ENCODE results near the gene GNAL. TPM values are rescaled to one million over a fixed set of nuclear protein-coding genes. Genes with fewer than 3 reads are reported as not detected.
"Not testable (repeated sequence)": the region's sequence is repeated elsewhere in the genome, so short reads cannot be mapped to it uniquely, and the experiment has no call there.

Gene GNAL
- total RNA-seq, 1 donor from 2014 or later, result 5.6 TPM

DNA sequence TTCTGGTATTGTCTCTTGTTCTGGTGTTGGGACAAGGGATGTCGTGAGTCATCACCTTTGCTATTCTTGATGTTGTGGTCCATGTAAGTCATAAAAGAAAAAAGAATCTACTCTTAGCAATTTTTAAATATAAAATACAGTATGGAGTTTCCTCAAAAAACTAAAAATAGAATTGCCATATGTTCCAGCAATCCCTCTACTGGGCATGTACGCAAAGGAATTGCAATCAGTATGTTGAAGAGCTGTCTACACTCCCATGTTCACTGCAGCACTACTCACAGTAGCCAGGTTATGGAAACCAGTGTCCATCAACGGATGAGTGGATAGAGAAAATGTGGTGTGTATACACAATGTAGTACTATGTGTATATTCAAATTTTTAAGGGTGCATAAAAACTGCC lies 10.9 kb upstream of the GNAL start:
- Histone ChIP-seq H3K4me3 (no peak overlapping the region), H3K4me1 (no peaks in the 10 kb centered on the region), H3K27me3 (ENCODE audit: low read depth) (peaks cover 10% of the 10 kb centered on the region), H3K27ac (no peak overlapping the region), H3K36me3 (no peaks in the 10 kb centered on the region), H3K9me3 (no peaks in the 10 kb centered on the region)
- TF ChIP-seq, protein P1, sequence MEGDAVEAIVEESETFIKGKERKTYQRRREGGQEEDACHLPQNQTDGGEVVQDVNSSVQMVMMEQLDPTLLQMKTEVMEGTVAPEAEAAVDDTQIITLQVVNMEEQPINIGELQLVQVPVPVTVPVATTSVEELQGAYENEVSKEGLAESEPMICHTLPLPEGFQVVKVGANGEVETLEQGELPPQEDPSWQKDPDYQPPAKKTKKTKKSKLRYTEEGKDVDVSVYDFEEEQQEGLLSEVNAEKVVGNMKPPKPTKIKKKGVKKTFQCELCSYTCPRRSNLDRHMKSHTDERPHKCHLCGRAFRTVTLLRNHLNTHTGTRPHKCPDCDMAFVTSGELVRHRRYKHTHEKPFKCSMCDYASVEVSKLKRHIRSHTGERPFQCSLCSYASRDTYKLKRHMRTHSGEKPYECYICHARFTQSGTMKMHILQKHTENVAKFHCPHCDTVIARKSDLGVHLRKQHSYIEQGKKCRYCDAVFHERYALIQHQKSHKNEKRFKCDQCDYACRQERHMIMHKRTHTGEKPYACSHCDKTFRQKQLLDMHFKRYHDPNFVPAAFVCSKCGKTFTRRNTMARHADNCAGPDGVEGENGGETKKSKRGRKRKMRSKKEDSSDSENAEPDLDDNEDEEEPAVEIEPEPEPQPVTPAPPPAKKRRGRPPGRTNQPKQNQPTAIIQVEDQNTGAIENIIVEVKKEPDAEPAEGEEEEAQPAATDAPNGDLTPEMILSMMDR (IDR thresholded peaks at IDR 0.05), result no peak
- ATAC-seq (no peak), DNase-seq (no peak)
- intact Hi-C loops (cut with DNase I), result no loop called here

DNA sequence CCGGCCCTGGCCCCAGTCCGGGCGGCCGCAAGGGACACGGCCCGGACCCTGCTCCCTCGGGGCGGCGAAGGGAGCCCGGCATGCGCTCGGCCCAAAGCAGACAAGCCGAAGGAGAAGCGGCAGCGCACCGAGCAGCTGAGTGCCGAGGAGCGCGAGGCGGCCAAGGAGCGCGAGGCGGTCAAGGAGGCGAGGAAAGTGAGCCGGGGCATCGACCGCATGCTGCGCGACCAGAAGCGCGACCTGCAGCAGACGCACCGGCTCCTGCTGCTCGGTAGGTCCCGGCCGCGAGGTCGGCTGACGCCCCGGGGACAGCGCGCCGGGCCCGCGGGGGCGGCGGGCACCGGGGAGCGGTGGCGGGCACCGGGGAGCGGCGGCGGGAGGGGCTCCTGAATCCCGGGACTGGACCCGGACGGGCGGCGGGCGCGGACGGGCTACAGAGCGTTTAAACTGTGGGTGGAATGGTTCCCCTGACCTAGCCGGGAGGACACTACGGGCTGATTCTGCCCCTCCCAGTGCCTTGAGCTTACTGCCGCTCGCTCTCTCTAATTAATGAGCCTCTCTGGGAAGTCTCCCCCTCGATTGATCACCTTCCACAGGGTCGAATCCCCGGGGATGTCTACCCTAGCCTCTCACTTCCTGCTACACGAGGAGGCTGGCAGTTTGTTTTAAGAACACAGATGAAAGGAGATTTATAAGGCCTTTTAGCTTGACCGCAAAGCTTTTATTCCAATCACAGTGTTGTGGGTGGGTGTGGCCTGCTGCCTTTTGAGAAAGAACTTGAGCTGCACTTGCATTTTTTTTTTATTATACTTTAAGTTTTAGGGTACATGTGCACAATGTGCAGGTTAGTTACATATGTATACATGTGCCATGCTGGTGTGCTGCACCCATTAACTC lies 853 bp downstream of the GNAL start:
- no peaks in the 10 kb centered on the region for H3K36me3 ChIP-seq
- H3K27me3 ChIP-seq (ENCODE audit: low read depth), result peaks cover 18% of the 10 kb centered on the region
- no peaks in the 10 kb centered on the region for H3K9me3 ChIP-seq
- H3K4me3 ChIP-seq, result peak overlapping the region; percentile 74
- no peak overlapping the region for H3K27ac ChIP-seq
- H3K4me1 ChIP-seq, result peaks cover 7% of the 10 kb centered on the region
- ATAC-seq, result peak; percentile 72 to 79
- DNase-seq, result no peak
- intact Hi-C loops (cut with DNase I), result no loop called here
- TF ChIP-seq, protein P1 (IDR thresholded peaks at IDR 0.05), result no peak

DNA sequence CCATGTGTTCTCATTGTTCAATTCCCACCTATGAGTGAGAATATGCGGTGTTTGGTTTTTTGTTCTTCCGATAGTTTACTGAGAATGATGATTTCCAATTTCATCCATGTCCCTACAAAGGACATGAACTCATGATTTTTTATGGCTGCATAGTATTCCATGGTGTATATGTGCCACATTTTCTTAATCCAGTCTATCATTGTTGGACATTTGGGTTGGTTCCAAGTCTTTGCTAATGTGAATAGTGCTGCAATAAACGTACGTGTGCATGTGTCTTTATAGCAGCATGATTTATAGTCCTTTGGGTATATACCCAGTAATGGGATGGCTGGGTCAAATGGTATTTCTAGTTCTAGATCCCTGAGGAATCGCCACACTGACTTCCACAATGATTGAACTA lies 1.6 kb downstream of the GNAL start:
- ATAC-seq; H3K4me3 ChIP-seq; H3K36me3 ChIP-seq; H3K27ac ChIP-seq; intact Hi-C loops (cut with DNase I); H3K4me1 ChIP-seq; DNase-seq; H3K9me3 ChIP-seq: not testable (repeated sequence)
- peaks cover 18% of the 10 kb centered on the region for H3K27me3 ChIP-seq (ENCODE audit: low read depth)

DNA sequence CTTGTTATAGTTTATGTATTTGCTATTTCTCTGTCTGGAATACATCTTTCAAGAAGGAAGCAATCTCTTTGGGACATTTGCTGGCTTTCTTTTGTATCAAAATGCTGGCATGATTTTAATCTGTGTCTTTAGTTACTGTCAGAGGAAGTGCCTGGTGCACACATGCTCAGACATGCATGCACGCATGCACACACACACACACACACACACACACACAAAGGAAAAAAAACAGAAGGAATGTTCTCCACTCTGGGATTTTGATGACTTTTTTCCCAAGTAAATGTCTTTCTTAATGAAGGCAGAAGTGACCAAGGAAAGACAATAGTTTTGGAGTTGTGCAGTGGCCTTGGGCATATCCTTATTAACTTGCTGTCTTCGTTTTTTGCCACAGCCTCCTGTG lies 6.7 kb downstream of the GNAL start:
- no peak for ATAC-seq
- no peaks in the 10 kb centered on the region for H3K9me3 ChIP-seq
- H3K4me1 ChIP-seq, result no peaks in the 10 kb centered on the region
- no peaks in the 10 kb centered on the region for H3K36me3 ChIP-seq
- TF ChIP-seq, protein P1 (IDR thresholded peaks at IDR 0.05), result no peak
- no peak overlapping the region for H3K4me3 ChIP-seq
- no peak overlapping the region for H3K27ac ChIP-seq
- intact Hi-C loops (cut with DNase I), result no loop called here
- H3K27me3 ChIP-seq (ENCODE audit: low read depth), result no peaks in the 10 kb centered on the region
- no peak for DNase-seq

DNA sequence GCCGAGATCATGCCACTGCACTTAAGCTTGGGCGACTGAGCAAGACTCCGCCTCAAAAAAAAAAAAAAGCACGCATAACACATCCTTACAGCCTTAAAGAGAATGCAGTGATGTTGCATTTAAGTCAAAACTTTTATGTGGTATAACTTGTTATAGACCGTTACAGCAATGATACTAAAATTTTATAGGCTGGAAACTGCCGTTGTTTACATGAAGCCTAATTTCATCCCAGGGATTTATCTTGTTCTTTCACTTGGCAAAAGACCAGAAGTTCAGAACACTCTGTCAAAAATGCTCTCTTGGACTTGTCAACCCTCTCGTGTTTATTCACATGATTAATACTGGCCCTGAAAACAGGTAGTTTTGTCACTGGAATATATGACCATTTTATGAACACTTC lies 7.4 kb downstream of the GNAL start:
- TF ChIP-seq, protein P1 (IDR thresholded peaks at IDR 0.05), result no peak
- intact Hi-C loops (cut with DNase I), result no loop called here

DNA sequence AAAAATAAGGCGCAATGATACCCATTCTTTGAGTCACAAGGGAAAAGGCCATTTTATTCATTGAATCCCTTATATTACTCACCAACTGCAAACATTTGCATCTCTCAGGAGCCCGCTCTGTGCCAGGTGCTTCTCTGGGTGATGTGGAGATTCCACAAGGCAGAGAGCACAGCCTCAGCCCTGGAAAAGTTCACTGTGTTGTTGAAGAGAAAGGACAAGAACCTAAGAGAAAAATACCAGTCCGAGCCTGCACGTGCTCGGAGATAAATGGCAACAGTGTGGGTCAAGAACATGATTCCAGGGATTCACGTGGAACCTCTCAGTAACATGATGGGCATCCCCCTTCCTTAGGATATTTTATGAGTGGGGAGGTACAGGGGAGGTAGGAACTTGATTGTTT lies 11.8 kb downstream of the GNAL start:
- DNase-seq, result no peak
- H3K36me3 ChIP-seq, result no peaks in the 10 kb centered on the region
- intact Hi-C loops (cut with DNase I), result no loop called here
- TF ChIP-seq, protein P1 (IDR thresholded peaks at IDR 0.05), result no peak
- H3K27ac ChIP-seq, result no peak overlapping the region
- H3K4me3 ChIP-seq, result no peak overlapping the region
- no peak for ATAC-seq
- H3K4me1 ChIP-seq, result no peaks in the 10 kb centered on the region
- no peaks in the 10 kb centered on the region for H3K9me3 ChIP-seq
- H3K27me3 ChIP-seq (ENCODE audit: low read depth), result no peaks in the 10 kb centered on the region

More for the DNA sequence above, 7.4 kb downstream of the GNAL start:
- H3K4me1 ChIP-seq, result no peaks in the 10 kb centered on the region
- ATAC-seq, result no peak
- no peak overlapping the region for H3K4me3 ChIP-seq
- no peaks in the 10 kb centered on the region for H3K36me3 ChIP-seq
- no peaks in the 10 kb centered on the region for H3K27me3 ChIP-seq (ENCODE audit: low read depth)
- H3K27ac ChIP-seq, result no peak overlapping the region
- DNase-seq, result no peak
- H3K9me3 ChIP-seq, result no peaks in the 10 kb centered on the region

All from lower lobe of right lung (tissue), 2 donors.